Subcutaneous preadipocyte (primary cell): ENCODE measurements around the gene NAA50. TPM values are rescaled to one million over a fixed set of nuclear protein-coding genes. Genes with fewer than 3 reads are reported as not detected.

Experiments
- total RNA-seq: library from RNA; depleted of rRNA; stranded (reverse); fragments of >200 nt; gene quantifications from 2 replicates; pipeline ENCODE4 v1.2.3, GENCODE V29; 2012

Gene NAA50
- total RNA-seq, result 110 and 198 TPM in 2 replicates

GRCh38 chr3:113745756-113746547 is at the start of gene NAA50:
Gene NAA50 (minus strand): TSS chr3:113746249. CDS start chr3:113745949, 300 bp downstream.

GRCh38 chr3:113746548-113747282 is 666 bp upstream of the NAA50 start, which contains the start of gene ATP6V1A:
Gene ATP6V1A (plus strand): TSS chr3:113747035. CDS start chr3:113778754, 31,719 bp downstream.

GRCh38 chr3:113695786-113696645 is 50.0 kb downstream of the NAA50 start, which contains the start of gene USF3:
Gene USF3 (minus strand): TSS chr3:113696642. CDS start chr3:113674878, 21,764 bp downstream.

Other genes with a start within 250 kb of the NAA50 start
- 11.9 and 12.1 TPM in 2 replicates for gene SPICE1, start 231.1 kb downstream of the NAA50 start, total RNA-seq
- gene SIDT1, start 213.7 kb downstream of the NAA50 start, total RNA-seq, result under 0.01 TPM in 1 of 2 replicates, not detected in the other
- 8.1 and 10.0 TPM in 2 replicates for gene USF3, start 49.6 kb downstream of the NAA50 start, total RNA-seq
- 54.7 and 61.8 TPM in 2 replicates for gene ATP6V1A, start 786 bp upstream of the NAA50 start, total RNA-seq
- 0.73 and 1.8 TPM in 2 replicates for gene GRAMD1C, start 92.5 kb upstream of the NAA50 start, total RNA-seq
- gene ZDHHC23, start 201.8 kb upstream of the NAA50 start, total RNA-seq, result under 0.01 and 0.39 TPM in 2 replicates